ENCODE measurements around the gene TMEM30A.

TMEM30A gene

GRCh38 chr6:75268988-75269354 lies 15.6 kb downstream of the TMEM30A start:
- in situ Hi-C loops (cut with HindIII; ENCODE audit: low sequenced_read_pairs), result loop anchor here (25.0 kb wide), 1 partner anchor 268 kb away; no protein-coding TSS in a partner anchor
- TF ChIP-seq CTCF (IDR thresholded peaks at IDR 0.05; ENCODE audit: low read depth, low read length, missing control alignments), result no peak
- no peak overlapping the region for H3K4me3 ChIP-seq (ENCODE audit: low read depth, low read length)
- DNase-seq (ENCODE audit: low read depth), result no peak

- no peak for TF ChIP-seq CTCF (IDR thresholded peaks at IDR 0.05; ENCODE audit: low read depth, low read length, missing control alignments)
- no peak overlapping the region for H3K4me3 ChIP-seq (ENCODE audit: low read depth, low read length)
- in situ Hi-C loops (cut with HindIII; ENCODE audit: low sequenced_read_pairs), result loop anchor here (25.0 kb wide), 1 partner anchor 269 kb away; no protein-coding TSS in a partner anchor
- DNase-seq (ENCODE audit: low read depth), result no peak
Measured at GRCh38 chr6:75268121-75268987, 16.2 kb downstream of the TMEM30A start.

- no peak overlapping the region for H3K4me3 ChIP-seq (ENCODE audit: low read depth, low read length)
- TF ChIP-seq CTCF (IDR thresholded peaks at IDR 0.05; ENCODE audit: low read depth, low read length, missing control alignments), result no peak
- in situ Hi-C loops (cut with HindIII; ENCODE audit: low sequenced_read_pairs), result loop anchor here (25.0 kb wide), 1 partner anchor 270 kb away; no protein-coding TSS in a partner anchor
- no peak for DNase-seq (ENCODE audit: low read depth)
Measured at GRCh38 chr6:75267461-75267860, 17.1 kb downstream of the TMEM30A start.

- no peak for DNase-seq (ENCODE audit: low read depth)
- in situ Hi-C loops (cut with HindIII; ENCODE audit: low sequenced_read_pairs), result loop anchor here (25.0 kb wide), 1 partner anchor 270 kb away; no protein-coding TSS in a partner anchor
- H3K4me3 ChIP-seq (ENCODE audit: low read depth, low read length), result no peak overlapping the region
- peak; percentile 68 for TF ChIP-seq CTCF (IDR thresholded peaks at IDR 0.05; ENCODE audit: low read depth, low read length, missing control alignments)
Measured at GRCh38 chr6:75266716-75267291, 17.8 kb downstream of the TMEM30A start.

- no peak overlapping the region for H3K4me3 ChIP-seq (ENCODE audit: low read depth, low read length)
- in situ Hi-C loops (cut with HindIII; ENCODE audit: low sequenced_read_pairs), result loop anchor here (25.0 kb wide), 1 partner anchor 274 kb away; no protein-coding TSS in a partner anchor
- DNase-seq (ENCODE audit: low read depth), result no peak
- no peak for TF ChIP-seq CTCF (IDR thresholded peaks at IDR 0.05; ENCODE audit: low read depth, low read length, missing control alignments)
Measured at GRCh38 chr6:75263401-75263750, 21.2 kb downstream of the TMEM30A start.

GRCh38 chr6:75262716-75263400 lies 21.7 kb downstream of the TMEM30A start:
- no peak overlapping the region for H3K4me3 ChIP-seq (ENCODE audit: low read depth, low read length)
- DNase-seq (ENCODE audit: low read depth), result no peak
- no peak for TF ChIP-seq CTCF (IDR thresholded peaks at IDR 0.05; ENCODE audit: low read depth, low read length, missing control alignments)
- in situ Hi-C loops (cut with HindIII; ENCODE audit: low sequenced_read_pairs), result loop anchor here (25.0 kb wide), 1 partner anchor 274 kb away; no protein-coding TSS in a partner anchor
